Natural killer cell (primary cell): ENCODE results near the gene TAF15. TPM values are rescaled to one million over a fixed set of nuclear protein-coding genes. Genes with fewer than 3 reads are reported as not detected.

Experiments used
- ATAC-seq, 3 donors: fragments of 150-1000 bp in 2 of 3; fragments of 200-7000 bp in 1 of 3; cut with Tn5 transposase; 1 replicate in 1 of 3; 2 replicates in 2 of 3; pipeline ENCODE4 v1.10.0; 2021; ENCODE audit warnings: mild to moderate bottlenecking in 2 of 3, moderate library complexity in 2 of 3
- DNase-seq, 2 donors: peaks; one replicate each; pipeline versions ENCODE4 v3.0.0 to v3.0.0-alpha.2; 2013 to 2021; ENCODE audit warnings: mixed read lengths in 1 of 2
- H3K27ac ChIP-seq: one replicate; pipeline ENCODE4 v1.5.1; 2013; ENCODE audit warnings: mild to moderate bottlenecking, low read length
- H3K27me3 ChIP-seq: one replicate; pipeline ENCODE4 v1.6.1; 2013; ENCODE audit warnings: low read length; ENCODE audit not compliant: control insufficient read depth, insufficient read depth
- H3K36me3 ChIP-seq: one replicate; pipeline ENCODE4 v1.6.1; 2013; ENCODE audit warnings: low read length; ENCODE audit not compliant: control insufficient read depth, insufficient read depth
- H3K4me1 ChIP-seq: one replicate; pipeline ENCODE4 v1.6.1; 2013; ENCODE audit warnings: low read length; ENCODE audit not compliant: control insufficient read depth, insufficient read depth
- H3K4me3 ChIP-seq: one replicate; pipeline ENCODE4 v1.5.1; 2013; ENCODE audit warnings: low read length
- H3K9me3 ChIP-seq: one replicate; pipeline ENCODE4 v1.6.1; 2013; ENCODE audit warnings: low read length; ENCODE audit not compliant: control insufficient read depth, insufficient read depth
- H3K27ac Mint-ChIP-seq, 2 donors: one replicate each; pipeline ENCODE4 v1.8.0; 2022; ENCODE audit warnings: mild to moderate bottlenecking in 2 of 2, mixed read lengths in 2 of 2, moderate library complexity in 1 of 2
- H3K27me3 Mint-ChIP-seq, 2 donors: one replicate each; pipeline ENCODE4 v1.8.0; 2022; ENCODE audit warnings: low read depth in 2 of 2, mixed read lengths in 2 of 2
- H3K36me3 Mint-ChIP-seq: one replicate; pipeline ENCODE4 v1.8.0; 2022; ENCODE audit warnings: mixed read lengths
- H3K4me1 Mint-ChIP-seq, 2 donors: one replicate each; pipeline ENCODE4 v1.8.0; 2022; ENCODE audit warnings: mixed read lengths in 2 of 2
- H3K4me3 Mint-ChIP-seq: one replicate; pipeline ENCODE4 v1.8.0; 2022; ENCODE audit warnings: mild to moderate bottlenecking, moderate library complexity, mixed read lengths
- H3K9me3 Mint-ChIP-seq, 2 donors: one replicate each; pipeline ENCODE4 v1.8.0; 2022; ENCODE audit warnings: mixed read lengths in 2 of 2
- CTCF ChIP-seq: fragments of 200-600 bp; IDR thresholded peaks from one replicate; pipeline ENCODE4 v1.8.0; 2022; ENCODE audit warnings: antibody characterized with exemption
- WGBS: methylation state at CpG from one replicate; pipeline ENCODE4 v1.1.7; 2013; ENCODE audit warnings: missing lambda C conversion rate; ENCODE audit not compliant: insufficient coverage; 5-methylcytosine and 5-hydroxymethylcytosine counted together
- intact Hi-C: fragments of 100-400 bp; cut with micrococcal nuclease; formaldehyde crosslinking; loops from one replicate; pipeline ENCODE4 v1.14.2; 2022
- total RNA-seq, 4 donors: library from RNA; stranded (reverse); fragments of 120-200 nt in 1 of 4; gene quantifications; one replicate each; pipeline versions ENCODE4 v1.2.3 to v1.2.4, GENCODE V29; 2013 to 2022

The TAF15 gene
- total RNA-seq, 3 donors from 2014 or later (not counting 1 experiment from before 2014, with no cell fraction given): 214 to 253 (median 214) TPM

GRCh38 chr17:35768797-35769196 lies 40.5 kb upstream of the TAF15 start:
- Mint-ChIP-seq H3K4me3 (no peak overlapping the region), H3K27ac (no peak overlapping the region), H3K4me1 (peaks cover 6 to 9% of the 10 kb centered on the region in 2 donors), H3K9me3 (no peaks in the 10 kb centered on the region), H3K27me3 (peaks cover 14 to 15% of the 10 kb centered on the region in 2 donors), H3K36me3 (no peaks in the 10 kb centered on the region)
- no peak for ATAC-seq
- no peak overlapping the region for H3K27ac ChIP-seq
- H3K36me3 ChIP-seq: no peaks in the 10 kb centered on the region
- intact Hi-C loops: no loop called here
- no peak for TF ChIP-seq CTCF
- H3K4me3 ChIP-seq: no peak overlapping the region
- WGBS: 86% methylated on average over 2 of the region's 2 CpGs
- no peaks in the 10 kb centered on the region for H3K9me3 ChIP-seq
- no peak for DNase-seq
- peaks cover 11% of the 10 kb centered on the region for H3K4me1 ChIP-seq
- H3K27me3 ChIP-seq: no peaks in the 10 kb centered on the region

- Mint-ChIP-seq H3K27me3 (peaks cover 15% of the 10 kb centered on the region in 2 donors), H3K4me3 (no peak overlapping the region), H3K27ac (no peak overlapping the region), H3K9me3 (no peaks in the 10 kb centered on the region), H3K36me3 (no peaks in the 10 kb centered on the region), H3K4me1 (peaks cover 0 to 2% of the 10 kb centered on the region in 2 donors)
- ATAC-seq (no peak), DNase-seq (no peak)
- Histone ChIP-seq H3K9me3 (no peaks in the 10 kb centered on the region), H3K36me3 (no peaks in the 10 kb centered on the region), H3K4me1 (peaks cover 2% of the 10 kb centered on the region), H3K27ac (no peak overlapping the region), H3K4me3 (no peak overlapping the region), H3K27me3 (no peaks in the 10 kb centered on the region)
- WGBS: 98% methylated on average over 48 of the region's 48 CpGs
- intact Hi-C loops: no loop called here
- TF ChIP-seq CTCF: no peak
Observed at GRCh38 chr17:35769895-35770486, 39.3 kb upstream of the TAF15 start.

GRCh38 chr17:35773129-35773528 lies 36.2 kb upstream of the TAF15 start:
- Mint-ChIP-seq H3K4me3 (no peak overlapping the region), H3K36me3 (no peaks in the 10 kb centered on the region), H3K9me3 (no peaks in the 10 kb centered on the region), H3K4me1 (no peaks in the 10 kb centered on the region), H3K27me3 (peaks cover 7 to 12% of the 10 kb centered on the region in 2 donors), H3K27ac (no peak overlapping the region)
- DNase-seq (no peak), ATAC-seq (no peak)
- no peaks in the 10 kb centered on the region for H3K36me3 ChIP-seq
- H3K9me3 ChIP-seq: no peaks in the 10 kb centered on the region
- no peaks in the 10 kb centered on the region for H3K27me3 ChIP-seq
- H3K4me3 ChIP-seq: no peak overlapping the region
- 71% methylated on average over 20 of the region's 20 CpGs for WGBS
- intact Hi-C loops: no loop called here
- H3K4me1 ChIP-seq: no peaks in the 10 kb centered on the region
- TF ChIP-seq CTCF: no peak
- H3K27ac ChIP-seq: no peak overlapping the region
